Neural cell (in vitro differentiated cells): ENCODE data around the gene SLC16A1. TPM values are rescaled to one million over a fixed set of nuclear protein-coding genes. Genes with fewer than 3 reads are reported as not detected.

Experiments
- H2AFZ ChIP-seq: fragments of 200-600, 300-800 bp; sonication (generic), shearing (Covaris generic); 2 replicates; pipeline ENCODE4 v1.6.0; 2014; ENCODE audit warnings: low read depth, mild to moderate bottlenecking, antibody characterized with exemption, low read length, moderate library complexity
- H3F3A ChIP-seq: fragments of 200-600 bp; shearing (Covaris generic); 2 replicates; pipeline ENCODE4 v1.6.1; 2016; ENCODE audit warnings: mild to moderate bottlenecking, moderate library complexity, mixed read lengths, antibody characterized with exemption, low read length; ENCODE audit not compliant: insufficient read depth, poor library complexity, severe bottlenecking
- H3K27ac ChIP-seq: fragments of 200-600, 300-800 bp; sonication (generic), shearing (Covaris generic); 2 replicates; pipeline ENCODE4 v1.5.1; 2014; ENCODE audit warnings: mild to moderate bottlenecking, low read length, moderate library complexity
- H3K27me3 ChIP-seq: fragments of 300-800, 200-600 bp; sonication (generic), shearing (Covaris generic); 2 replicates; pipeline ENCODE4 v1.6.0; 2014; ENCODE audit warnings: mild to moderate bottlenecking, low read depth, low read length, moderate library complexity; ENCODE audit not compliant: insufficient read depth
- H3K36me3 ChIP-seq: fragments of 300-800, 200-600 bp; sonication (generic), shearing (Covaris generic); 2 replicates; pipeline ENCODE4 v1.5.1; 2014; ENCODE audit warnings: mild to moderate bottlenecking, antibody characterized with exemption, low read length, moderate library complexity; ENCODE audit not compliant: insufficient read depth
- H3K4me2 ChIP-seq: fragments of 300-800, 200-600 bp; sonication (generic), shearing (Covaris generic); 2 replicates; pipeline ENCODE4 v1.6.0; 2014; ENCODE audit warnings: mild to moderate bottlenecking, low read length
- H3K4me3 ChIP-seq: fragments of 300-800, 200-600 bp; sonication (generic), shearing (Covaris generic); 2 replicates; pipeline ENCODE4 v1.5.1; 2014; ENCODE audit warnings: mild to moderate bottlenecking, low read length, moderate library complexity
- H3K79me2 ChIP-seq: fragments of 200-600 bp; shearing (Covaris generic); replicated peaks from 2 replicates; pipeline ENCODE4 v1.6.0; 2014; ENCODE audit warnings: mild to moderate bottlenecking, low read length, moderate library complexity; ENCODE audit not compliant: insufficient read depth
- H3K9ac ChIP-seq: fragments of 300-800, 200-600 bp; sonication (generic), shearing (Covaris generic); 2 replicates; pipeline ENCODE4 v1.6.1; 2016; ENCODE audit warnings: mild to moderate bottlenecking, low read length, mixed read lengths
- H3K9me2 ChIP-seq: fragments of 200-600 bp; shearing (Covaris generic); 2 replicates; pipeline ENCODE4 v1.6.1; 2016; ENCODE audit warnings: mild to moderate bottlenecking, low read length, mixed read lengths; ENCODE audit not compliant: insufficient read depth
- H3K9me3 ChIP-seq: fragments of 200-600, 300-800 bp; sonication (generic), shearing (Covaris generic); 2 replicates; pipeline ENCODE4 v1.6.1; 2016; ENCODE audit warnings: mild to moderate bottlenecking, mixed run types, low read length, moderate library complexity, mixed read lengths
- H4K20me1 ChIP-seq: fragments of 200-600 bp; shearing (Covaris generic); 2 replicates; pipeline ENCODE4 v1.6.1; 2016; ENCODE audit warnings: mild to moderate bottlenecking, mixed run types; ENCODE audit not compliant: insufficient read depth
- EP300 ChIP-seq: fragments of 450-650 bp; conservative IDR thresholded peaks from 2 replicates; pipeline ENCODE4 v1.6.1; 2014; ENCODE audit warnings: antibody characterized with exemption, mild to moderate bottlenecking, moderate library complexity; ENCODE audit not compliant: poor library complexity, severe bottlenecking
- EZH2 ChIP-seq: fragments of 200-600, 300-800 bp; shearing (Covaris generic), sonication (generic); IDR thresholded peaks from 2 replicates; pipeline ENCODE4 v1.6.1; 2014; ENCODE audit warnings: antibody characterized with exemption, low read length, borderline replicate concordance, mild to moderate bottlenecking; ENCODE audit not compliant: insufficient read depth, poor library complexity, severe bottlenecking
- MXI1 ChIP-seq: fragments of 450-650 bp; conservative IDR thresholded peaks from 2 replicates; pipeline ENCODE4 v1.6.1; 2014; ENCODE audit warnings: antibody characterized with exemption, mild to moderate bottlenecking; ENCODE audit not compliant: poor library complexity, severe bottlenecking
- POLR2AphosphoS5 ChIP-seq: IDR thresholded peaks from 2 replicates; pipeline ENCODE4 v1.6.1; 2012
- RAD21 ChIP-seq: fragments of 450-650 bp; conservative IDR thresholded peaks from 2 replicates; pipeline ENCODE4 v1.6.1; 2014; ENCODE audit warnings: antibody characterized with exemption, mild to moderate bottlenecking, moderate library complexity
- SMC3 ChIP-seq: fragments of 450-650 bp; conservative IDR thresholded peaks from 2 replicates; pipeline ENCODE4 v1.6.1; 2014; ENCODE audit warnings: antibody characterized with exemption, mild to moderate bottlenecking, moderate library complexity; ENCODE audit not compliant: poor library complexity
- TAF1 ChIP-seq: IDR thresholded peaks from 2 replicates; pipeline ENCODE4 v1.6.1; 2012; ENCODE audit warnings: low read depth
- polyA plus RNA-seq: library from polyadenylated mRNA; depleted of rRNA; stranded (reverse); fragments of >200 nt; gene quantifications from 2 replicates; pipeline ENCODE4 v1.2.3, GENCODE V29; 2014
- TF ChIP-seq, protein P1 (sequence below): IDR thresholded peaks from 2 replicates; pipeline ENCODE4 v1.6.1; 2012; ENCODE audit warnings: borderline replicate concordance
- TF ChIP-seq, protein P2 (sequence below): fragments of 450-650 bp; IDR thresholded peaks from 2 replicates; pipeline ENCODE4 v1.5.1; 2014; ENCODE audit warnings: antibody characterized with exemption, mild to moderate bottlenecking, moderate library complexity; ENCODE audit not compliant: poor library complexity, severe bottlenecking

SLC16A1 gene
- polyA plus RNA-seq, 1 donor from 2014 or later, result 18.6 TPM

DNA sequence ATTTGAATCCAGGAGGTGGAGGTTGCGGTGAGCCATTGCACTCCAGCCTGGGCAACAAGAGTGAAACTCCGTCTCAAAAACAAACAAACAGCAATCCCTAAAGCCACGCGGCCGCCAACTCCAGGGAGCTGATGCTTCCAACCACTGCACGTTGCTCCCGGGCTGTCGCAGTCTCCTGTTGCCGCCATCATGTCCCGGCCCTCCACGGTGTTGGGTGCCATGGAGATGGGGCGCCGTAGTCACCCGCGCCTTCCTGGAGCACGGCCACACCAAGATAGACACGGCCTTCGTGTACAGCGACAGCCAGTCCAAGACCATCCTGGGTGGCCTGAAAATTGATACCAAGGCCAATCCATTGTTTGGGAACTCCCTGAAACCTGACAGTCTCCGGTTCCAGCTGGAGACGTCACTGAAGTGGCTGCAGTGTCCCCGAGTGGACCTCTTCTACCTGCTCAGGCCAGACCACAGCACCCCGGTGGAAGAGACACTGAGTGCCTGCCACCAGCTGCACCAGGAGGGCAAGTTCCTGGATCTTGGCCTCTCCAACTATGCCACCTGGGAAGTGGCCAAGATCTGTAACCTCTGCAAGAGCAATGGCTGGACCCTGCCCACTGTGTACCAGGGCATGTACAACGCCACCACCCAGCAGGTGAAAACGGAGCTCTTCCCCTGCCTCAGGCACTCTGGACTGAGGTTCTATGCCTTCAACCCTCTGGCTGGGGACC is 32.6 kb downstream of the SLC16A1 start:
- no peaks in the 10 kb centered on the region for H3K9me2 ChIP-seq
- H3K4me2 ChIP-seq, result no peak overlapping the region
- no peaks in the 10 kb centered on the region for H3K9me3 ChIP-seq
- H4K20me1 ChIP-seq, result no peaks in the 10 kb centered on the region
- H3K9ac ChIP-seq, result no peak overlapping the region
- H3K27me3 ChIP-seq, result no peaks in the 10 kb centered on the region
- H3K79me2 ChIP-seq, result no peaks in the 10 kb centered on the region
- no peak overlapping the region for H2AFZ ChIP-seq
- TF ChIP-seq SMC3 (no peak), EZH2 (no peak), TAF1 (no peak), MXI1 (no peak)
- no peaks in the 10 kb centered on the region for H3K36me3 ChIP-seq
- H3K4me3 ChIP-seq, result no peak overlapping the region
- H3F3A ChIP-seq, result no peaks in the 10 kb centered on the region
- no peak overlapping the region for H3K27ac ChIP-seq

DNA sequence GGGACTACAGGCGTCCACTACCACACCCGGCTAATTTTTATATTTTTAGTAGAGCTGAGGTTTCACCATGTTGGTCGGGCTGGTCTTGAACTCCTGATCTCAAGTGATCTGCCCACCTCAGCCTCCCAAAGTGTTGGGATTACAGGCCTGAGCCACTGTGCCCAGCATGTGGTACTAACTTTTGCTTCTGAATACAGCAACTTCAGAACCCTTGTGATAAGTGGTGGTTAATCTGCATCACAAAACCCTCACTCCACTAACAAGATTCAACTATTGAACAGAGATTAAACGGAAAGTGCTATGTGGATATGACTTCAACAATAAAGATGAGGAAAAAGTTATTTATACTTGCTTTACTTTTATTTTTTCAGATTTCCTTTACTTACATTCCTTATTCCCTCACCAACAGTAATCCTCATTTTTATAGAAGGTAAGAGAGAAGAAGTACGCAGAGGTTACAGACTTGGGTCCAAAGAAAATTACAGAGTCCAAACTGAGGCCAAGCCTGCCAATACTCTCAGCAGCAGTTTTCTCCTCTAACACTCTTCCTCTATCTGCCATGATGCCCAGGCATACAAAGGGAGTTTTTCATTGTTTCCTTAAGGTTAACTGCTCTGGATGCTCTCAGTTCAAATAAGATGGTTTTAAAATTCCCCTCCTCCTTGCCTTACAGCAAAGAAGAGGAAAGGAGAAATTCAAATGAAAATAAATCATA is 44.3 kb downstream of the SLC16A1 start:
- no peaks in the 10 kb centered on the region for H4K20me1 ChIP-seq
- no peak overlapping the region for H3K4me3 ChIP-seq
- no peak overlapping the region for H3K4me2 ChIP-seq
- no peaks in the 10 kb centered on the region for H3K9me3 ChIP-seq
- H3K27me3 ChIP-seq, result no peaks in the 10 kb centered on the region
- H3K79me2 ChIP-seq, result no peaks in the 10 kb centered on the region
- no peaks in the 10 kb centered on the region for H3K9me2 ChIP-seq
- no peak for TF ChIP-seq RAD21
- TF ChIP-seq EP300, result no peak
- TF ChIP-seq EZH2, result no peak
- TF ChIP-seq, protein P1, sequence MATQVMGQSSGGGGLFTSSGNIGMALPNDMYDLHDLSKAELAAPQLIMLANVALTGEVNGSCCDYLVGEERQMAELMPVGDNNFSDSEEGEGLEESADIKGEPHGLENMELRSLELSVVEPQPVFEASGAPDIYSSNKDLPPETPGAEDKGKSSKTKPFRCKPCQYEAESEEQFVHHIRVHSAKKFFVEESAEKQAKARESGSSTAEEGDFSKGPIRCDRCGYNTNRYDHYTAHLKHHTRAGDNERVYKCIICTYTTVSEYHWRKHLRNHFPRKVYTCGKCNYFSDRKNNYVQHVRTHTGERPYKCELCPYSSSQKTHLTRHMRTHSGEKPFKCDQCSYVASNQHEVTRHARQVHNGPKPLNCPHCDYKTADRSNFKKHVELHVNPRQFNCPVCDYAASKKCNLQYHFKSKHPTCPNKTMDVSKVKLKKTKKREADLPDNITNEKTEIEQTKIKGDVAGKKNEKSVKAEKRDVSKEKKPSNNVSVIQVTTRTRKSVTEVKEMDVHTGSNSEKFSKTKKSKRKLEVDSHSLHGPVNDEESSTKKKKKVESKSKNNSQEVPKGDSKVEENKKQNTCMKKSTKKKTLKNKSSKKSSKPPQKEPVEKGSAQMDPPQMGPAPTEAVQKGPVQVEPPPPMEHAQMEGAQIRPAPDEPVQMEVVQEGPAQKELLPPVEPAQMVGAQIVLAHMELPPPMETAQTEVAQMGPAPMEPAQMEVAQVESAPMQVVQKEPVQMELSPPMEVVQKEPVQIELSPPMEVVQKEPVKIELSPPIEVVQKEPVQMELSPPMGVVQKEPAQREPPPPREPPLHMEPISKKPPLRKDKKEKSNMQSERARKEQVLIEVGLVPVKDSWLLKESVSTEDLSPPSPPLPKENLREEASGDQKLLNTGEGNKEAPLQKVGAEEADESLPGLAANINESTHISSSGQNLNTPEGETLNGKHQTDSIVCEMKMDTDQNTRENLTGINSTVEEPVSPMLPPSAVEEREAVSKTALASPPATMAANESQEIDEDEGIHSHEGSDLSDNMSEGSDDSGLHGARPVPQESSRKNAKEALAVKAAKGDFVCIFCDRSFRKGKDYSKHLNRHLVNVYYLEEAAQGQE, result no peak
- no peak for TF ChIP-seq SMC3
- TF ChIP-seq, protein P2, sequence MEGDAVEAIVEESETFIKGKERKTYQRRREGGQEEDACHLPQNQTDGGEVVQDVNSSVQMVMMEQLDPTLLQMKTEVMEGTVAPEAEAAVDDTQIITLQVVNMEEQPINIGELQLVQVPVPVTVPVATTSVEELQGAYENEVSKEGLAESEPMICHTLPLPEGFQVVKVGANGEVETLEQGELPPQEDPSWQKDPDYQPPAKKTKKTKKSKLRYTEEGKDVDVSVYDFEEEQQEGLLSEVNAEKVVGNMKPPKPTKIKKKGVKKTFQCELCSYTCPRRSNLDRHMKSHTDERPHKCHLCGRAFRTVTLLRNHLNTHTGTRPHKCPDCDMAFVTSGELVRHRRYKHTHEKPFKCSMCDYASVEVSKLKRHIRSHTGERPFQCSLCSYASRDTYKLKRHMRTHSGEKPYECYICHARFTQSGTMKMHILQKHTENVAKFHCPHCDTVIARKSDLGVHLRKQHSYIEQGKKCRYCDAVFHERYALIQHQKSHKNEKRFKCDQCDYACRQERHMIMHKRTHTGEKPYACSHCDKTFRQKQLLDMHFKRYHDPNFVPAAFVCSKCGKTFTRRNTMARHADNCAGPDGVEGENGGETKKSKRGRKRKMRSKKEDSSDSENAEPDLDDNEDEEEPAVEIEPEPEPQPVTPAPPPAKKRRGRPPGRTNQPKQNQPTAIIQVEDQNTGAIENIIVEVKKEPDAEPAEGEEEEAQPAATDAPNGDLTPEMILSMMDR, result no peak
- TF ChIP-seq POLR2AphosphoS5, result no peak
- no peak for TF ChIP-seq MXI1
- TF ChIP-seq TAF1, result no peak
- H2AFZ ChIP-seq, result no peak overlapping the region
- H3K9ac ChIP-seq, result no peak overlapping the region
- H3K36me3 ChIP-seq, result peaks cover 4% of the 10 kb centered on the region
- no peak overlapping the region for H3K27ac ChIP-seq
- H3F3A ChIP-seq, result no peaks in the 10 kb centered on the region
